ENCODE data around the gene NDUFC1.

The NDUFC1 gene

GRCh38 chr4:139301113-139301820 lies 1.0 kb downstream of the NDUFC1 start, which contains the start of gene NAA15 (continued):
- no peak for TF ChIP-seq ZNF350 (tag by site-specific recombination; IDR thresholded peaks at IDR 0.05)
- TF ChIP-seq ZNF18 (tag by site-specific recombination; IDR thresholded peaks at IDR 0.05): peak; percentile 61
- TF ChIP-seq ZNF133 (tag by site-specific recombination; IDR thresholded peaks at IDR 0.05): no peak
- TF ChIP-seq ZNF48 (tag by site-specific recombination; IDR thresholded peaks at IDR 0.05): no peak
- no peak for TF ChIP-seq HOXC10 (CRISPR knock-in tag; IDR thresholded peaks at IDR 0.05)
- no peak for TF ChIP-seq ATF2 (tag by site-specific recombination; IDR thresholded peaks at IDR 0.05; ENCODE audit: low read depth)
- TF ChIP-seq ZNF560 (tag by site-specific recombination; IDR thresholded peaks at IDR 0.05; ENCODE audit: borderline replicate concordance): no peak
- TF ChIP-seq ZNF140 (tag by site-specific recombination; IDR thresholded peaks at IDR 0.05): no peak
- no peak for TF ChIP-seq ZNF202 (tag by site-specific recombination; IDR thresholded peaks at IDR 0.05; ENCODE audit: borderline replicate concordance)
- TF ChIP-seq ZNF324 (tag by site-specific recombination; IDR thresholded peaks at IDR 0.05): peak; percentile 33; the same call in 1 of the 2 replicates
- TF ChIP-seq ZNF548 (tag by site-specific recombination; IDR thresholded peaks at IDR 0.05): no peak
- peak; percentile 55; the same call in 1 of the 2 replicates for TF ChIP-seq ZNF394 (tag by site-specific recombination; IDR thresholded peaks at IDR 0.05; ENCODE audit: borderline replicate concordance)
- no peak; the same call in 1 of the 2 replicates for TF ChIP-seq ZNF2 (tag by site-specific recombination; IDR thresholded peaks at IDR 0.05)
- peak; percentile 75 for TF ChIP-seq YY1 (tag by site-specific recombination; IDR thresholded peaks at IDR 0.05)
- no peak; the same call in 1 of the 2 replicates for TF ChIP-seq ZNF501 (tag by site-specific recombination; IDR thresholded peaks at IDR 0.05)
- TF ChIP-seq ZNF529 (tag by site-specific recombination; IDR thresholded peaks at IDR 0.05; ENCODE audit: insufficient replicate concordance): no peak
- no peak for TF ChIP-seq ZNF266 (tag by site-specific recombination; IDR thresholded peaks at IDR 0.05; ENCODE audit: low read depth)
- TF ChIP-seq, protein P1, sequence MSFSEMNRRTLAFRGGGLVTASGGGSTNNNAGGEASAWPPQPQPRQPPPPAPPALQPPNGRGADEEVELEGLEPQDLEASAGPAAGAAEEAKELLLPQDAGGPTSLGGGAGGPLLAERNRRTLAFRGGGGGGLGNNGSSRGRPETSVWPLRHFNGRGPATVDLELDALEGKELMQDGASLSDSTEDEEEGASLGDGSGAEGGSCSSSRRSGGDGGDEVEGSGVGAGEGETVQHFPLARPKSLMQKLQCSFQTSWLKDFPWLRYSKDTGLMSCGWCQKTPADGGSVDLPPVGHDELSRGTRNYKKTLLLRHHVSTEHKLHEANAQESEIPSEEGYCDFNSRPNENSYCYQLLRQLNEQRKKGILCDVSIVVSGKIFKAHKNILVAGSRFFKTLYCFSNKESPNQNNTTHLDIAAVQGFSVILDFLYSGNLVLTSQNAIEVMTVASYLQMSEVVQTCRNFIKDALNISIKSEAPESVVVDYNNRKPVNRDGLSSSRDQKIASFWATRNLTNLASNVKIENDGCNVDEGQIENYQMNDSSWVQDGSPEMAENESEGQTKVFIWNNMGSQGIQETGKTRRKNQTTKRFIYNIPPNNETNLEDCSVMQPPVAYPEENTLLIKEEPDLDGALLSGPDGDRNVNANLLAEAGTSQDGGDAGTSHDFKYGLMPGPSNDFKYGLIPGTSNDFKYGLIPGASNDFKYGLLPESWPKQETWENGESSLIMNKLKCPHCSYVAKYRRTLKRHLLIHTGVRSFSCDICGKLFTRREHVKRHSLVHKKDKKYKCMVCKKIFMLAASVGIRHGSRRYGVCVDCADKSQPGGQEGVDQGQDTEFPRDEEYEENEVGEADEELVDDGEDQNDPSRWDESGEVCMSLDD (tag by site-specific recombination; IDR thresholded peaks at IDR 0.05): peak; percentile 17; the same call in 1 of the 2 replicates
- TF ChIP-seq, protein P2, sequence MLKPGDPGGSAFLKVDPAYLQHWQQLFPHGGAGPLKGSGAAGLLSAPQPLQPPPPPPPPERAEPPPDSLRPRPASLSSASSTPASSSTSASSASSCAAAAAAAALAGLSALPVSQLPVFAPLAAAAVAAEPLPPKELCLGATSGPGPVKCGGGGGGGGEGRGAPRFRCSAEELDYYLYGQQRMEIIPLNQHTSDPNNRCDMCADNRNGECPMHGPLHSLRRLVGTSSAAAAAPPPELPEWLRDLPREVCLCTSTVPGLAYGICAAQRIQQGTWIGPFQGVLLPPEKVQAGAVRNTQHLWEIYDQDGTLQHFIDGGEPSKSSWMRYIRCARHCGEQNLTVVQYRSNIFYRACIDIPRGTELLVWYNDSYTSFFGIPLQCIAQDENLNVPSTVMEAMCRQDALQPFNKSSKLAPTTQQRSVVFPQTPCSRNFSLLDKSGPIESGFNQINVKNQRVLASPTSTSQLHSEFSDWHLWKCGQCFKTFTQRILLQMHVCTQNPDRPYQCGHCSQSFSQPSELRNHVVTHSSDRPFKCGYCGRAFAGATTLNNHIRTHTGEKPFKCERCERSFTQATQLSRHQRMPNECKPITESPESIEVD (tag by site-specific recombination; IDR thresholded peaks at IDR 0.05): no peak
- TF ChIP-seq ZNF843 (tag by site-specific recombination; IDR thresholded peaks at IDR 0.05): peak; percentile 20; the same call in 1 of the 2 replicates
- TF ChIP-seq ZNF660 (tag by site-specific recombination; IDR thresholded peaks at IDR 0.05): no peak
- no peak for TF ChIP-seq GLI4 (tag by site-specific recombination; IDR thresholded peaks at IDR 0.05)
- peak; percentile 83 for TF ChIP-seq ZNF335 (tag by site-specific recombination; conservative IDR thresholded peaks at IDR 0.05)
- peak; percentile 43; the same call in 1 of the 2 replicates for TF ChIP-seq EGR2 (tag by site-specific recombination; IDR thresholded peaks at IDR 0.05; ENCODE audit: low read depth)
- TF ChIP-seq ZNF488 (tag by site-specific recombination; IDR thresholded peaks at IDR 0.05): no peak
- TF ChIP-seq ZNF391 (tag by site-specific recombination; IDR thresholded peaks at IDR 0.05; ENCODE audit: borderline replicate concordance, low read depth): peak; percentile 31; the same call in 1 of the 2 replicates
- peak; percentile 19; the same call in 1 of the 2 replicates for TF ChIP-seq ZNF664 (tag by site-specific recombination; IDR thresholded peaks at IDR 0.05)
- TF ChIP-seq, protein P3, sequence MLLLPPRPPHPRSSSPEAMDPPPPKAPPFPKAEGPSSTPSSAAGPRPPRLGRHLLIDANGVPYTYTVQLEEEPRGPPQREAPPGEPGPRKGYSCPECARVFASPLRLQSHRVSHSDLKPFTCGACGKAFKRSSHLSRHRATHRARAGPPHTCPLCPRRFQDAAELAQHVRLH (tag by site-specific recombination; IDR thresholded peaks at IDR 0.05): peak; percentile 47; the same call in 1 of the 2 replicates
- TF ChIP-seq PRDM1 (tag by site-specific recombination; IDR thresholded peaks at IDR 0.05): no peak
